Suprapubic skin (tissue), 3 donors: Measurements from ENCODE around the gene RELA.

Experiments used
- POLR2AphosphoS5 ChIP-seq, 3 donors: sonication (generic); formaldehyde crosslinking; IDR thresholded peaks; one replicate each; pipeline ENCODE4 v1.6.1; 2017; ENCODE audit warnings: antibody characterized with exemption in 3 of 3
- TF ChIP-seq, protein P1 (sequence below), 2 donors: fragments of 200-600 bp in 1 of 2; fragments of 450-650 bp in 1 of 2; sonication (generic) in 1 of 2; IDR thresholded peaks; one replicate each; pipeline ENCODE4 v1.5.1; 2016 to 2019; ENCODE audit warnings: antibody characterized with exemption in 2 of 2, mild to moderate bottlenecking in 1 of 2, moderate library complexity in 1 of 2

- TF ChIP-seq, protein P1, sequence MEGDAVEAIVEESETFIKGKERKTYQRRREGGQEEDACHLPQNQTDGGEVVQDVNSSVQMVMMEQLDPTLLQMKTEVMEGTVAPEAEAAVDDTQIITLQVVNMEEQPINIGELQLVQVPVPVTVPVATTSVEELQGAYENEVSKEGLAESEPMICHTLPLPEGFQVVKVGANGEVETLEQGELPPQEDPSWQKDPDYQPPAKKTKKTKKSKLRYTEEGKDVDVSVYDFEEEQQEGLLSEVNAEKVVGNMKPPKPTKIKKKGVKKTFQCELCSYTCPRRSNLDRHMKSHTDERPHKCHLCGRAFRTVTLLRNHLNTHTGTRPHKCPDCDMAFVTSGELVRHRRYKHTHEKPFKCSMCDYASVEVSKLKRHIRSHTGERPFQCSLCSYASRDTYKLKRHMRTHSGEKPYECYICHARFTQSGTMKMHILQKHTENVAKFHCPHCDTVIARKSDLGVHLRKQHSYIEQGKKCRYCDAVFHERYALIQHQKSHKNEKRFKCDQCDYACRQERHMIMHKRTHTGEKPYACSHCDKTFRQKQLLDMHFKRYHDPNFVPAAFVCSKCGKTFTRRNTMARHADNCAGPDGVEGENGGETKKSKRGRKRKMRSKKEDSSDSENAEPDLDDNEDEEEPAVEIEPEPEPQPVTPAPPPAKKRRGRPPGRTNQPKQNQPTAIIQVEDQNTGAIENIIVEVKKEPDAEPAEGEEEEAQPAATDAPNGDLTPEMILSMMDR (IDR thresholded peaks at IDR 0.05): no peak
- TF ChIP-seq POLR2AphosphoS5 (IDR thresholded peaks at IDR 0.05): no peak
These were observed 25.6 kb downstream of the RELA start for GRCh38 chr11:65637032-65637557.
